GM12878 (cell line): ENCODE data around the gene MGA.

Experiments
- BHLHE40 ChIP-seq, 2 experiments: fragments of 450-650 bp in 1 of 2; IDR thresholded peaks; 2 replicates each; pipeline ENCODE4 v1.6.1; 2011 to 2017; ENCODE audit warnings: low read depth in 2 of 2, borderline replicate concordance in 1 of 2, improper control_type of control experiment in 1 of 2, low read length in 1 of 2, mild to moderate bottlenecking in 1 of 2
- EGR1 ChIP-seq, 2 experiments: IDR thresholded peaks; 1 replicate in 1 of 2; 2 replicates in 1 of 2; pipeline ENCODE4 v1.6.1; 2011 to 2012; ENCODE audit warnings: low read depth in 2 of 2, low read length in 2 of 2, borderline replicate concordance in 1 of 2, mild to moderate bottlenecking in 1 of 2, moderate library complexity in 1 of 2
- NFYB ChIP-seq: IDR thresholded peaks from 2 replicates; pipeline ENCODE4 v1.6.1; 2011; ENCODE audit warnings: low read depth, mild to moderate bottlenecking, low read length, improper control_type of control experiment, moderate library complexity; ENCODE audit not compliant: insufficient read depth
- SMC3 ChIP-seq: IDR thresholded peaks from 2 replicates; pipeline ENCODE4 v1.6.1; 2011; ENCODE audit warnings: low read length, improper control_type of control experiment, borderline replicate concordance
- TF ChIP-seq, protein P1 (sequence below), 3 experiments: IDR thresholded peaks in 2 of 3; conservative IDR thresholded peaks in 1 of 3; 2 replicates each; pipeline ENCODE4 v1.5.1; 2011; ENCODE audit warnings: low read depth in 3 of 3, low read length in 3 of 3, mild to moderate bottlenecking in 3 of 3, control low read depth in 2 of 3, moderate library complexity in 2 of 3, inconsistent platforms in 1 of 3, mixed read lengths in 1 of 3; ENCODE audit not compliant: control insufficient read depth in 2 of 3, insufficient read depth in 1 of 3; ENCODE audit errors: extremely low read depth in 1 of 3

DNA sequence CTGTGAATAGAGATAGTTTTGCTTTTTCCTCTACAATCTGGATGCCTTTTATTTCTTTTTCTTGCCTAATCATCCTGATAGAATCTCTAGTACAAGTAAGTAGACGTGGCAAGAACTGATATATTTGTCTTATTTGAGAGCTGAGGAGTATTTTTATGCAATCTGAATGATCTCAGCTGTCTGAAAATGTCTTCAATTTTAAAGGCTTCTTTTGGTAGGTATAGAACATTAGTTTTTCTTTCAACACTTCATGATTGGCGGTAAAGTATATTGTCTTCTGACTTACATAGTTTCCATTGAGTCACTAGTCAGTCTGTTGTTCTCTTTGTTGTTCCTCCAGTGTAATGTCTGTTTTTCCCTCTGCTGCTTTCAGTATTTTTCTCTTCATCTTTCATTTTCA, 31.3 kb downstream of the MGA start:
- TF ChIP-seq BHLHE40 (IDR thresholded peaks at IDR 0.05; ENCODE audit: borderline replicate concordance in 1 of 2, low read depth in 2 of 2, low read length in 1 of 2): no peak
- TF ChIP-seq EGR1 (IDR thresholded peaks at IDR 0.05; ENCODE audit: borderline replicate concordance in 1 of 2, low read depth in 2 of 2, low read length in 2 of 2): no peak
- TF ChIP-seq SMC3: no peak
- TF ChIP-seq, protein P1, sequence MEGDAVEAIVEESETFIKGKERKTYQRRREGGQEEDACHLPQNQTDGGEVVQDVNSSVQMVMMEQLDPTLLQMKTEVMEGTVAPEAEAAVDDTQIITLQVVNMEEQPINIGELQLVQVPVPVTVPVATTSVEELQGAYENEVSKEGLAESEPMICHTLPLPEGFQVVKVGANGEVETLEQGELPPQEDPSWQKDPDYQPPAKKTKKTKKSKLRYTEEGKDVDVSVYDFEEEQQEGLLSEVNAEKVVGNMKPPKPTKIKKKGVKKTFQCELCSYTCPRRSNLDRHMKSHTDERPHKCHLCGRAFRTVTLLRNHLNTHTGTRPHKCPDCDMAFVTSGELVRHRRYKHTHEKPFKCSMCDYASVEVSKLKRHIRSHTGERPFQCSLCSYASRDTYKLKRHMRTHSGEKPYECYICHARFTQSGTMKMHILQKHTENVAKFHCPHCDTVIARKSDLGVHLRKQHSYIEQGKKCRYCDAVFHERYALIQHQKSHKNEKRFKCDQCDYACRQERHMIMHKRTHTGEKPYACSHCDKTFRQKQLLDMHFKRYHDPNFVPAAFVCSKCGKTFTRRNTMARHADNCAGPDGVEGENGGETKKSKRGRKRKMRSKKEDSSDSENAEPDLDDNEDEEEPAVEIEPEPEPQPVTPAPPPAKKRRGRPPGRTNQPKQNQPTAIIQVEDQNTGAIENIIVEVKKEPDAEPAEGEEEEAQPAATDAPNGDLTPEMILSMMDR (IDR thresholded peaks at IDR 0.05 in 2 of 3, conservative IDR thresholded peaks at IDR 0.05 in 1 of 3; ENCODE audit: control insufficient read depth in 2 of 3, extremely low read depth in 1 of 3, insufficient read depth in 1 of 3, low read depth in 3 of 3, low read length in 3 of 3): no peak
- no peak for TF ChIP-seq NFYB
